Fibroblast of lung (primary cell): ENCODE measurements around the gene CHURC1. TPM values are rescaled to one million over a fixed set of nuclear protein-coding genes. Genes with fewer than 3 reads are reported as not detected.
A peak's percentile ranks its signal among the peaks of the same experiment; 100 is the strongest.

ENCODE experiments used
- DNase-seq, 2 donors: peaks; one replicate each; pipeline versions ENCODE4 v3.0.0 to v3.0.0-alpha.2; 2010; ENCODE audit warnings: low read depth in 2 of 2
- H2AFZ ChIP-seq: 2 replicates; pipeline ENCODE4 v1.5.1; 2012; ENCODE audit warnings: low read length, control low read depth, inconsistent platforms
- H3K27ac ChIP-seq: 2 replicates; pipeline ENCODE4 v1.5.1; 2011; ENCODE audit warnings: low read length, control low read depth; ENCODE audit not compliant: insufficient read depth
- H3K27me3 ChIP-seq: 2 replicates; pipeline ENCODE4 v1.5.1; 2011; ENCODE audit warnings: mild to moderate bottlenecking, low read length; ENCODE audit not compliant: control insufficient read depth, insufficient read depth
- H3K36me3 ChIP-seq: 2 replicates; pipeline ENCODE4 v1.5.1; 2011; ENCODE audit warnings: low read length; ENCODE audit not compliant: control insufficient read depth, insufficient read depth
- H3K4me1 ChIP-seq: 2 replicates; pipeline ENCODE4 v1.5.1; 2011; ENCODE audit warnings: low read length; ENCODE audit not compliant: control insufficient read depth, insufficient read depth; ENCODE audit errors: extremely low read depth
- H3K4me2 ChIP-seq: 2 replicates; pipeline ENCODE4 v1.5.1; 2011; ENCODE audit warnings: low read length, control low read depth; ENCODE audit not compliant: insufficient read depth; ENCODE audit errors: extremely low read depth
- H3K4me3 ChIP-seq, 4 experiments: fragments of 200-600 bp in 1 of 4; sonication (generic) in 1 of 4; replicated peaks in 1 of 4; 2 replicates each; pipeline ENCODE4 v1.5.1; 2011 to 2016; ENCODE audit warnings: low read length in 4 of 4, low read depth in 3 of 4, mild to moderate bottlenecking in 3 of 4, control low read depth in 2 of 4, inconsistent platforms in 1 of 4, mixed read lengths in 1 of 4; ENCODE audit not compliant: insufficient read depth in 1 of 4; ENCODE audit errors: control extremely low read depth in 1 of 4
- H3K79me2 ChIP-seq: 2 replicates; pipeline ENCODE4 v1.5.1; 2012; ENCODE audit warnings: mild to moderate bottlenecking, low read length, inconsistent platforms; ENCODE audit not compliant: control insufficient read depth, insufficient read depth
- H3K9ac ChIP-seq: 2 replicates; pipeline ENCODE4 v1.5.1; 2011; ENCODE audit warnings: mild to moderate bottlenecking, low read length, control low read depth; ENCODE audit not compliant: insufficient read depth
- H3K9me3 ChIP-seq: 2 replicates; pipeline ENCODE4 v1.5.1; 2012; ENCODE audit warnings: low read depth, low read length; ENCODE audit not compliant: control insufficient read depth, insufficient read depth
- H4K20me1 ChIP-seq: 2 replicates; pipeline ENCODE4 v1.5.1; 2011; ENCODE audit warnings: low read length; ENCODE audit not compliant: control insufficient read depth, insufficient read depth; ENCODE audit errors: extremely low read depth
- CTCF ChIP-seq, 2 donors: IDR thresholded peaks in 1 of 2; conservative IDR thresholded peaks in 1 of 2; 1 replicate in 1 of 2; 2 replicates in 1 of 2; pipeline ENCODE4 v1.5.1; 2011 to 2012; ENCODE audit warnings: low read length in 2 of 2, control low read depth in 1 of 2, inconsistent platforms in 1 of 2, low read depth in 1 of 2, mild to moderate bottlenecking in 1 of 2
- EZH2 ChIP-seq: IDR thresholded peaks from 2 replicates; pipeline ENCODE4 v1.5.1; 2012; ENCODE audit warnings: low read length, control low read depth, mild to moderate bottlenecking; ENCODE audit errors: missing control alignments
- polyA plus RNA-seq, 2 donors: library from polyadenylated mRNA; depleted of rRNA in 1 of 2; stranded (reverse) in 1 of 2; unstranded in 1 of 2; fragments of >200 nt; gene quantifications; 2 replicates each; pipeline ENCODE4 v1.2.1, GENCODE V29; 2011 to 2012; ENCODE audit warnings: missing spikeins in 1 of 2
- total RNA-seq: library from RNA; depleted of rRNA; stranded (reverse); fragments of >200 nt; gene quantifications from 2 replicates; pipeline ENCODE4 v1.2.1, GENCODE V29; 2014

The CHURC1 gene
- total and polyA plus RNA-seq, 2 donors (not counting 1 experiment from before 2014, with no cell fraction given): 38.6 to 89.5 TPM

- Histone ChIP-seq H3K27ac (no peak overlapping the region), H3K9ac (no peak overlapping the region), H3K36me3 (no peaks in the 10 kb centered on the region), H2AFZ (no peak overlapping the region), H3K9me3 (no peaks in the 10 kb centered on the region), H3K27me3 (peaks cover 5% of the 10 kb centered on the region), H4K20me1 (no peaks in the 10 kb centered on the region), H3K79me2 (no peaks in the 10 kb centered on the region), H3K4me1 (no peaks in the 10 kb centered on the region), H3K4me2 (no peak overlapping the region), H3K4me3 (no peak overlapping the region)
- peak in 1 of 2 donors; percentile 19 for DNase-seq
- TF ChIP-seq CTCF (conservative IDR thresholded peaks at IDR 0.05 in 1 of 2, IDR thresholded peaks at IDR 0.05 in 1 of 2; ENCODE audit: low read depth in 1 of 2, low read length in 2 of 2): no peak
- TF ChIP-seq EZH2: no peak
Measured at GRCh38 chr14:64889352-64889751, 24.9 kb upstream of the CHURC1 start.

- H3K36me3 ChIP-seq: no peaks in the 10 kb centered on the region
- DNase-seq: no peak
- H3K4me3 ChIP-seq: no peak overlapping the region
- no peaks in the 10 kb centered on the region for H3K9me3 ChIP-seq
- H3K27ac ChIP-seq: no peak overlapping the region
- H3K9ac ChIP-seq: no peak overlapping the region
- no peaks in the 10 kb centered on the region for H3K79me2 ChIP-seq
- no peak for TF ChIP-seq CTCF (conservative IDR thresholded peaks at IDR 0.05 in 1 of 2, IDR thresholded peaks at IDR 0.05 in 1 of 2; ENCODE audit: low read depth in 1 of 2, low read length in 2 of 2)
- no peak for TF ChIP-seq EZH2
- H2AFZ ChIP-seq: no peak overlapping the region
- peaks cover 5% of the 10 kb centered on the region for H3K27me3 ChIP-seq
- no peak overlapping the region for H3K4me2 ChIP-seq
- no peaks in the 10 kb centered on the region for H4K20me1 ChIP-seq
- H3K4me1 ChIP-seq: no peaks in the 10 kb centered on the region
Measured at GRCh38 chr14:64891173-64891838, 22.9 kb upstream of the CHURC1 start.

GRCh38 chr14:64891839-64892375, 22.3 kb upstream of the CHURC1 start:
- Histone ChIP-seq H4K20me1 (no peaks in the 10 kb centered on the region), H3K79me2 (no peaks in the 10 kb centered on the region), H3K4me3 (no peak overlapping the region), H3K4me2 (no peak overlapping the region), H3K9ac (no peak overlapping the region), H3K9me3 (no peaks in the 10 kb centered on the region), H3K27me3 (peaks cover 5% of the 10 kb centered on the region), H3K27ac (no peak overlapping the region), H3K36me3 (no peaks in the 10 kb centered on the region), H2AFZ (no peak overlapping the region), H3K4me1 (no peaks in the 10 kb centered on the region)
- peak; percentile 57 to 77 for DNase-seq
- TF ChIP-seq EZH2 (no peak), CTCF (conservative IDR thresholded peaks at IDR 0.05 in 1 of 2, IDR thresholded peaks at IDR 0.05 in 1 of 2; ENCODE audit: low read depth in 1 of 2, low read length in 2 of 2) (peak; percentile 36 to 59)
